NCI-H345 (cell line): ENCODE data around the gene BMX.

ENCODE experiments used
- DNase-seq: peaks from one replicate; lab custom pipeline; 2025; lab: John Stamatoyannopoulos, UW

Gene BMX

GRCh38 chrX:15507005-15507404 is 6.4 kb downstream of the BMX start:
- no peak for DNase-seq

DNA sequence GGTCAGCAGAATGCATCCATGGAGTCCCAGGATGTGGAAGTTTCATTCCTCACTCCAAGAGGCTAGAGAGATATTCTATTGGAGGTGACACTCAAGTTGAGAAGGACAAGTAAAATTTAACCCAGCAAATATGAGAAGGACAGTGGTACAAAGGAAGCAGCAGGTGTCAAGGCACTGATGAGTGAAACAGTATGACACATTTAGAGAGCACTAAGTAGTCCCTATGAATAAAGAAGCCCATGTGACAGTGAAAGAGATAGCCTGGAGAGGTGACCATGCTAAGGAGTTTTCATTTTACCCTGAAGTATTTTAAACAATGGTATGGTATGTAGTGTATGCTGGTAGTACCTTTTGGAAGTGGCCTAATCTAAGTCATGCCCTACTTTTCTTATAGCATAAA is 9.2 kb downstream of the BMX start:
- DNase-seq = no peak

DNA sequence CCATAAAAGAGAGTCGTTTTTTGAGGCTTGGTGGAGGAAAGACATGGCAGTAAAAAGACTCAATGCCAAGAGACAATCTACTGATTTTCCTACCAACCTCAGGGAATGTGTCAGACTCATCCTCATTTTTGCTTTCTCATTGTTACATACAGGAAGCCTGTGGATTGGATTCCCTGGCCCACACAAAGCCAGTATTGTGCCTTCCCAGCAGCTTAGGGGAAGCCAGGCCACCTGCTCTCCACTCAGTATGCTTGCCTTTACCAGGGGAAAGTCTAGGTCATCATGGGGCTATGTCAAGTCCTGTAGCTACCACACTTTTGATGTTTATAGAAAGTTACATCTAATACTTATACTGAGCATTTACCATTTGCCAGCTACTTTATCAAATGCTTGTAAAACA is 11.0 kb downstream of the BMX start:
- DNase-seq = no peak

DNA sequence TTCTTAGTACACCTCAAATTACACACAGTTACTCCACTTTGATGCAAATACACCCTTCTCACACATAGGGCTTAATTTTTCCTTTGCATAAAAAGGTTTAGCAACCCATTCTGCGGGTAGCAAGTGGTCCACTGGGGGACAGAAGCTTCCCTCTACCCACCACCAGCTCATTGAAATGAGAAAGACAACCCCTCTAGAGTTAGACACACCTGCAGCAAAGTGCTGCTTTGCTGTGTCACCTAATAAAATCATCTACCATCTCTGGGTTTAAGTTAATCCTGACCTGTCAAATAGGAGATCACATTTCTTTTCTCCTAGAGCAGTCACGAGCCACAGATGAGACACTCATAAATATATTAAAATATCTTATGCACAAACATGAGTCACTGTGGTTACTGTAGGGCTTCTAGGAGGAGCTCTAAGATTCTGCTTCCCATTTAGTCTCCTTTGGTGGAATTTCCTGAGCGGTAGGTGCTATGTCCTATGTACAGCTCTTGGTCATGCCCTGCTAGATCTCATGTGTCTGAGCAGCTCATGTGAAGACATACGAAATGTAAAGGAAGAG is 11.9 kb downstream of the BMX start:
- DNase-seq = no peak

DNA sequence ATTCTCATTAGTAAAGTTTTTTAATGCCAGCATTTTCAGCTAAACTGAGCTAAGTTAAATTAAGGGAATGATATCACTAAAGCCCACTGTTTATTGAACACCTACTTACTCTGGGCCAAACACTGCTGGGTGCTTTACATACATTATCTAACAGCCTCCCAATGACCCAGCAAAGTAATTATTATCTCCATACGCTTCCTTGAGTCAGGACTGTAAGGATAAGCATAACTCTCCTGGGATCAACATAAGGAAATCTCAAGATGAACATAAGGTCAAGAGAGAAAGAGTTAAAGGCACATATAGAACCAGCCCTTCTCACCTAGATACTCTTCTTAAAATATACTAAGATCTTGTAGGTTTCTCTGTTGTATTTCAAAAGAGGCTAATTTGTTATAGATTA is 13.7 kb downstream of the BMX start:
- DNase-seq = no peak

GRCh38 chrX:15515931-15516330 is 15.3 kb downstream of the BMX start:
- no peak for DNase-seq

DNA sequence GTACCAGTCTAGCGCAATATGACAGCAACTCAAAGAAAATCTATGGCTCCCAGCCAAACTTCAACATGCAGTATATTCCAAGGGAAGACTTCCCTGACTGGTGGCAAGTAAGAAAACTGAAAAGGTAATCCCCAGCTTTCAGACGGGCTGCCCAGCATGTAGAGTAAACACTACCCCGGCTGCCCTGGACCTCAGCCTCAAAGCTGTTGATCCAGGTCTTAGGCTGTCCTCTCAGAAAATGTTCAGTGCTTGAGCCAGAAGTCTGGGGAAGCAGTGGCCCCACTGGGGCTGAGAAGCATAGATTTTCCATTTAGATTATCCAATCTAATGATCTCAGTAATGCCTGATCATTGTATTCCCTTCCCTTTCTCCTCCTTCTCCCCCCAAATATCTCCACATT is 21.9 kb downstream of the BMX start:
- no peak for DNase-seq

DNA sequence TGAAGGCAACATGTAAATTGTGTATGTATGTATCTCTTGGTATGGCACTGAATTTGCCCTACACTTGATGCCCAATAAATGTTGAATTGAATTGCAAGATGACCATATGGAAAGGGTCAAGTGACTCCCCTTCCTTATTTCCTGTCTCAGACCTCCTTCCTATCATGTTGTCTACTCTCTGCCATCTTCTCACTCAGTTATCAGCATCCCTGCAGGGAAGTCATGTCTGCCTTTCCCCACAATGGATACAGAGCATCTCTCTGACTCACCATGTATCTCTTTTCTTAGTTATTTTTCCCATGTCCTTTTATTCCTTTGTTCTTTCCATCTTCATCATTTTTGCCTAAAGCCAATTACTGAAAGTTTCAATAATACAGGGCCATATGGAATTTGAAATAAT is 22.5 kb downstream of the BMX start:
- DNase-seq = no peak

- DNase-seq = peak; percentile 6
These were observed 23.8 kb downstream of the BMX start for GRCh38 chrX:15524417-15524816.

DNA sequence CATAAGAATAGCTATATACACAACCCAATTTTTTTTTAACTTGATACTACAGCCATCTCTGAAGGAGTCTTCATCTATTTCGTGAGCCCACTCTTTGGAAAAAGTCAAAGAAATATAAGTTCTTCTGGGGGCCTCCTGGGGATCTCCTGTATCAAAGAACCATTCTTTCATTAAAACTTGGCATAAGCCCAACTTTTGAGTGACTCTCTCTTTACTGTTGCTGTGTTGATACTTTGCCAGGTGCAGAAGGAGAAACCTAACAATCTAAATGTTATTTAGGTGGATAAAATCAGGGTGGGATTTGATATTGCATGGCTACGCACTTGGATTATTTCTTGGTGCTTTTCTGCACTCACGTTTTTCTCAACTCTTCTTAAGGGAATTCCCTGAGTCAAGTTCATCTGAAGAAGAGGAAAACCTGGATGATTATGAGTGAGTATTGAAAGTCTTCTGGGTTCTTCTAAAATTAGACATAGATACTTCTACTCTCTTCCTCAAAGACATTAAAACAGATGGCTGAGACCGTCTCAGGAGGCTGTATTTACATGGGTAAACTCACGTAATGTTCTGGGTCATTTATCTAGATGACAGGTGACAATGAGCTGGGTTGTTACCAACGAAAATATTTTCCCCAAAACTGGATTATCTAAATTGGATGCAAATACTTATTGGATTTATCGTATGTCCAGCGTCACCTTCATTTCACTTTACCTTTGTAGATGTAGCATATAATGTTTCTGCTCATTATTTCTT is 25.2 kb downstream of the BMX start:
- peak; percentile 74 for DNase-seq

DNA sequence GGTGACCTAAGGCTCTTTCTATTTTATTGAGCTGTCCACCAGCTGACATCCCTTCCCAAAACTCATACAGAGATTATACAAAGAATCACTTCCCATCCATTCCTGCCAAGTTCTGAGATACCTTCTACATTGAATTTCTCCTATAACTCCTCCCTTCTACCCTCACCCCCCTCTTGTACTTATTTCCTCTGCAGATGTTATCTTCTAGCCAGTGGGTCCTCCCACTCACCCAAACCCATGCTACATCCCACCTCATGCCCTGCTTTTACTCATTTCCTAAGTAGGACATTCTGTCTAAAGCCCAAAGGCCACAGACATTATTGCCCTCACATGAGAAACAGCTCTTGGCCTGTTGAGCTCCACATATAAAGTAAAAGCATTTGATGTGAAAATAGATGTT is 28.6 kb downstream of the BMX start:
- no peak for DNase-seq

GRCh38 chrX:15530318-15530717 is 29.7 kb downstream of the BMX start:
- no peak for DNase-seq

- no peak for DNase-seq
These were observed 46.1 kb downstream of the BMX start for GRCh38 chrX:15546745-15547144.

- no peak for DNase-seq
These were observed 46.7 kb downstream of the BMX start for GRCh38 chrX:15547356-15547755.

DNA sequence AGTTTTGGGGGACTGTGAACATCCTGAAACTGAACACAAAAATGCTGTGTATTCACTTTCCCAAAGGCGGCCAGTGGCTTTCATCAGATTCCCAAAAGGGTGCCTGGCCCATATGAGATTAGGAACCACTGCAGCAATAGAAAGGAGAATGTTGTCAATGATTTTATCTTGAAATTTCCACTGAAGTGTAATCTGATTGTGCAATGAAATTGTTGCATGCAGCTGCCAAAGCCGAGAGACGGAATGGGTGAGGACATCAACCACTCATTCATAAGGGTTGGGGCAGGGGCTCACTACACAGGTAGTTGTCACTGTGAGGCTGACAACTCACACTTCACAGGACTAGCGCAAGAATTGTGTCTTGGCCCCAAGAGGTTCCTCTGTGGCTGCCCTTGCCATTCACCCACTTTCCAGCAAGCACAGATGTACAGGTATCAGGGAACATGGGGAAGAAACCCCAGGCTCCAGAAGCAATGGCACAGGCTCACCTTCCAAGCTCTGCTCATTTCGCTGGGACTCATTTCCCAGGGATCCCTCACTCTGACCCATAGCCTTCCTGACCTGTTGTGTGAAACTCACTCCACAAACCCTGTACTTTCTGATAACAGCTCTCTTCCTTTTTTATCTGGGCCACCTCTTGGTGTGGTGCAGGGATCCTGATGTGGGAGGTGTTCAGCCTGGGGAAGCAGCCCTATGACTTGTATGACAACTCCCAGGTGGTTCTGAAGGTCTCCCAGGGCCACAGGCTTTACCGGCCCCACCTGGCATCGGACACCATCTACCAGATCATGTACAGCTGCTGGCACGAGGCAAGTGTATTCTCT is 48.8 kb downstream of the BMX start:
- no peak for DNase-seq

DNA sequence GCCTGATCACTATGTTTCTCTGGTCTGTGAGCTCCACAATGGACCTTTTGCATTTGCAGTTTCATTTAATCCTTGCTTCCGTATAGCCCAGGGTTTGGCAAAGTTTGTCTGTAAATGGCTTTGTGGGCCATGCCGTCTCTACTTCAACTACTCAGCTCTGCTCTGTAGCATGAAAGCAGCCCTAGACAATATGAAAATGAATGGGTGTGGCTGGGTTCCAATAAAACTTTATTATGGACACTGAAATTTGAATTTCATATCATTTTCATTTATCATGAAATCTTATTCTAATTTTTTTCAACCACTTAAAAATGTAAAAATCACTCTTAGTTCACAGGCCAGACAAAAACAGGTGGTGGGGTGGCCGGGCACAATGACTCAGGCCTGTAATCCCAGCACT is 58.6 kb downstream of the BMX start:
- no peak for DNase-seq

DNA sequence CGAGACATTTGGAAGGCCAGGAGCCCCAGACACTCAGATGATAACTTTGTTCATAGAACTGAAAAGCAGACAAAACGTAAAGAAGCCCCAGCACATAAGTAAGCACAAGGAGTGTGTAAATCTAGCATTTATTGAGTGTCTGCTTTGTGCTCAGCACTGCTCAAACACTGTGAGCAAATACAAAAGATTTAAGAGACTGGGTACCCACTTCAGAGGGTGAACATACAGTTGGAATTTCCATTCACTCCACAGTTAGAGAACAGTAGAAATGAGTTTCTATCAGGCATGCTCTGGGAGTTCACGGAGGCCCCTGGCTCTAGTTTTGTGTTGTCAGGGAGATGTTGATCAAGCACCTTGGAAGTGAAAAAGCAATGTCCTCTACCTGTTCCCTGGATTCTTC is 60.3 kb downstream of the BMX start:
- no peak for DNase-seq

DNA sequence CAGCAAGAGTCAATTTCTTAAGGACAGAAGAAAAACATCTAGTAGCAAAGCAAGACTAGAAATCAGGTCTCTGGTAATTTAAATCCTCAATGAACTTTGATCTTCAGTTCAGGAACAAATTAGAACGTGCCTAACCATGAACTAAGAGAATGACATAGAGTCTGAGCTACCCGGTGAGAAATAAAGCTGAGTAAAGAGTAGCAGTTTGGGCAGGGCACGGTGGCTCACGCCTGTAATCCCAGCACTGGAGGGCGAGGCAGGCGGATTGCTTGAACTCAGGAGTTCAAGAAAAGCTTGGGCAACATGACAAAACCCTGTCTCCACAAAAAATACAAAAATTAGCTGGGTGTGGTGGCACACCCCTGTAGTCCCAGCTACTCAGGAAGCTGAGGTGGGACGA is 62.4 kb downstream of the BMX start:
- DNase-seq = no peak

DNA sequence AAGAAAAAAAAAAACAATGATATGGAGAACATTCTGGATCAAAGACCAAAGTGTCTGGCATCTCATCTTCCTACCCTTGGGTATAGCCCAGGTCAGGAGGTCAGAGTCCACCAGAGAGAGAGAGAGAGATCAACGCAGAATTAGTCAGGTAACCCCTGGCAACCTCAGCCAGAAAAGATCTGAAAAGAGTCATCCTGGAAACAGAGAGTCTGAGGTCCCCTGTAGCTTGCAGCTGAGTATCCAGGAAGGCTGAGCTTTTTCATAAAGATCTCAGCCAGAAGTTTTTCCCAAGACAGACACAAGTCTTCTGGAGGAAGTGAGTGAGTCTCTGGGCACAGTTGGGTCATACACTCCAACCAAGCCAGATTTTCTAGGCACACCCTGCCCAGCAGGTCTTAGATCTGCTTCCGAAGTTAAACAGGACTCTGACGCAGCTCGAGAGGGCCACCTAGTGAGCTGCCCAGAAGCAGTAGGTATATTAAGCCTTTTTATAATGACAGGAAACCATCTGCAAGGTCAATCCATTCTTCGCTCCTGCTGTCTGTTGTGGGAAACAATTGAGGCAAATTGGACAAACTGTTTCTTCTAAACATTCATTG is 64.5 kb downstream of the BMX start:
- peak; percentile 67 for DNase-seq

DNA sequence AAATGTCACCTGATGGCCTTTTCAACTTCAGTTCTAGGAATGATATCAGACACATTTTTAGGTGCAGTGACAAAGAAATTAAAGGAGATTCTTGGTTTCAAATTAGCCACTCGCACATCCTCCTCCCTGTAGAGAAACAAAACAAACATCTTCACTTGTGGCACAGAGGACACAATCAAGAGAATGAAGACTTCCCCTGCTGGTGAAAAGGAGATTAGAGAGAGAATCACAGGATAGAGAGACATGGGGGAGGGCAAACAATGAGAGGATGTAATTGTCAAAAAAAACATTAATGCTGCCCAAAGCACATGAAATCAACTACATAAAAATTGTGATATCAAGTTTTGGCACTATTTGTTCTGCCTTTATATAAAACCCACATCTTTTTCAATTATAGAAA is 65.6 kb downstream of the BMX start:
- no peak for DNase-seq

- no peak for DNase-seq
These were observed 66.7 kb downstream of the BMX start for GRCh38 chrX:15567267-15567666.

GRCh38 chrX:15567886-15568616 is 67.4 kb downstream of the BMX start:
- DNase-seq = peak; percentile 15
